HEK293 (cell line): ENCODE data around the gene NR2E3.
A peak's percentile ranks its signal among the peaks of the same experiment; 100 is the strongest.

Experiments used
- CTCF ChIA-PET: fragments of 350-600 bp; formaldehyde crosslinking; extraction: SDS; loops from one replicate; lab custom pipeline; 2021; ENCODE audit warnings: antibody characterized with exemption; lab: Yijun Ruan, JAX
- POLR2A ChIA-PET: fragments of 300-600 bp; formaldehyde crosslinking; extraction: SDS; loops from one replicate; lab custom pipeline; 2020; ENCODE audit warnings: antibody characterized with exemption, inconsistent platforms; lab: Yijun Ruan, JAX
- H3K27ac ChIP-seq: fragments of 200-500 bp; sonication (Bioruptor generic); 2 replicates; pipeline ENCODE4 v1.5.1; 2014; ENCODE audit warnings: low read depth, low read length, control low read depth, inconsistent platforms; ENCODE audit errors: extremely low read depth
- H3K36me3 ChIP-seq, 2 experiments: fragments of 200-500 bp in 1 of 2; sonication (Bioruptor generic) in 1 of 2; 1 replicate in 1 of 2; 2 replicates in 1 of 2; pipeline ENCODE4 v1.5.1; 2014 to 2017; ENCODE audit warnings: inconsistent platforms in 2 of 2, low read length in 2 of 2; ENCODE audit not compliant: control insufficient read depth in 2 of 2, insufficient read depth in 1 of 2
- H3K4me1 ChIP-seq: fragments of 200-500 bp; sonication (Bioruptor generic); 2 replicates; pipeline ENCODE4 v1.5.1; 2014; ENCODE audit warnings: mild to moderate bottlenecking, low read length, inconsistent platforms; ENCODE audit not compliant: control insufficient read depth, insufficient read depth
- H3K4me3 ChIP-seq: 2 replicates; pipeline ENCODE4 v1.5.1; 2011; ENCODE audit warnings: low read depth, mild to moderate bottlenecking, control low read depth, low read length, moderate library complexity
- H3K9me3 ChIP-seq: fragments of 200-500 bp; sonication (Bioruptor generic); 2 replicates; pipeline ENCODE4 v1.5.1; 2014; ENCODE audit warnings: low read depth, low read length, inconsistent platforms; ENCODE audit not compliant: control insufficient read depth, insufficient read depth
- BCL11A ChIP-seq: fragments of 450-650 bp; formaldehyde crosslinking; IDR thresholded peaks from 2 replicates; pipeline ENCODE4 v1.5.1; 2016; ENCODE audit warnings: low read depth, missing biosample characterization, missing genetic modification characterization
- BCL11B ChIP-seq: fragments of 450-650 bp; formaldehyde crosslinking; IDR thresholded peaks from 2 replicates; pipeline ENCODE4 v1.5.1; 2016; ENCODE audit warnings: low read depth, missing biosample characterization, missing genetic modification characterization
- FEZF1 ChIP-seq: fragments of 450-650 bp; formaldehyde crosslinking; IDR thresholded peaks from 2 replicates; pipeline ENCODE4 v1.5.1; 2016; ENCODE audit warnings: missing biosample characterization, missing genetic modification characterization
- IKZF3 ChIP-seq: fragments of 450-650 bp; IDR thresholded peaks from 2 replicates; pipeline ENCODE4 v1.5.0; 2018; ENCODE audit warnings: missing biosample characterization, mild to moderate bottlenecking, missing genetic modification characterization, moderate library complexity
- KLF8 ChIP-seq: fragments of 450-650 bp; formaldehyde crosslinking; IDR thresholded peaks from 2 replicates; pipeline ENCODE4 v1.5.1; 2016; ENCODE audit warnings: missing biosample characterization, missing genetic modification characterization
- OVOL3 ChIP-seq: fragments of 450-650 bp; formaldehyde crosslinking; IDR thresholded peaks from 2 replicates; pipeline ENCODE4 v1.5.1; 2016; ENCODE audit warnings: missing biosample characterization, missing genetic modification characterization
- SETDB1 ChIP-seq: IDR thresholded peaks from one replicate; pipeline ENCODE4 v1.6.1; 2017; ENCODE audit warnings: mild to moderate bottlenecking, low read length, moderate library complexity, mixed read lengths; ENCODE audit not compliant: insufficient read length
- TCF7L2 ChIP-seq: IDR thresholded peaks from 2 replicates; pipeline ENCODE4 v1.6.1; 2011; ENCODE audit warnings: low read depth, mild to moderate bottlenecking, inconsistent platforms, low read length, moderate library complexity, borderline replicate concordance
- TRIM28 ChIP-seq: IDR thresholded peaks from 2 replicates; pipeline ENCODE4 v1.6.1; 2011; ENCODE audit warnings: low read length, control low read depth, borderline replicate concordance
- ZBTB20 ChIP-seq: fragments of 450-650 bp; formaldehyde crosslinking; IDR thresholded peaks from 2 replicates; pipeline ENCODE4 v1.5.1; 2016; ENCODE audit warnings: missing biosample characterization, missing genetic modification characterization
- ZFP37 ChIP-seq: fragments of 450-650 bp; formaldehyde crosslinking; IDR thresholded peaks from 2 replicates; pipeline ENCODE4 v1.5.1; 2016; ENCODE audit warnings: missing biosample characterization, missing genetic modification characterization
- ZIC2 ChIP-seq: fragments of 450-650 bp; formaldehyde crosslinking; IDR thresholded peaks from 2 replicates; pipeline ENCODE4 v1.5.1; 2016; ENCODE audit warnings: missing biosample characterization, missing genetic modification characterization
- ZNF112 ChIP-seq: fragments of 450-650 bp; formaldehyde crosslinking; IDR thresholded peaks from 2 replicates; pipeline ENCODE4 v1.5.0; 2017; ENCODE audit warnings: missing biosample characterization, missing genetic modification characterization
- ZNF133 ChIP-seq: fragments of 450-650 bp; formaldehyde crosslinking; IDR thresholded peaks from 2 replicates; pipeline ENCODE4 v1.5.1; 2016; ENCODE audit warnings: missing biosample characterization, missing genetic modification characterization
- ZNF248 ChIP-seq: fragments of 450-650 bp; formaldehyde crosslinking; IDR thresholded peaks from 2 replicates; pipeline ENCODE4 v1.5.1; 2017; ENCODE audit warnings: missing biosample characterization, missing genetic modification characterization
- ZNF280D ChIP-seq: fragments of 450-650 bp; formaldehyde crosslinking; IDR thresholded peaks from 2 replicates; pipeline ENCODE4 v1.5.1; 2016; ENCODE audit warnings: missing biosample characterization, missing genetic modification characterization
- ZNF391 ChIP-seq: fragments of 450-650 bp; formaldehyde crosslinking; IDR thresholded peaks from 2 replicates; pipeline ENCODE4 v1.5.1; 2016; ENCODE audit warnings: low read depth, missing biosample characterization, missing genetic modification characterization, borderline replicate concordance
- ZNF423 ChIP-seq: fragments of 450-650 bp; formaldehyde crosslinking; IDR thresholded peaks from 2 replicates; pipeline ENCODE4 v1.5.1; 2016; ENCODE audit warnings: missing biosample characterization, missing genetic modification characterization
- ZNF501 ChIP-seq: fragments of 450-650 bp; formaldehyde crosslinking; IDR thresholded peaks from 2 replicates; pipeline ENCODE4 v1.5.1; 2016; ENCODE audit warnings: missing biosample characterization, missing genetic modification characterization
- ZNF513 ChIP-seq: fragments of 450-650 bp; IDR thresholded peaks from 2 replicates; pipeline ENCODE4 v1.5.1; 2018; ENCODE audit warnings: missing biosample characterization, missing genetic modification characterization
- ZNF521 ChIP-seq: fragments of 450-650 bp; formaldehyde crosslinking; IDR thresholded peaks from 2 replicates; pipeline ENCODE4 v1.5.1; 2017; ENCODE audit warnings: missing biosample characterization, mild to moderate bottlenecking, missing genetic modification characterization
- ZNF580 ChIP-seq: fragments of 450-650 bp; formaldehyde crosslinking; IDR thresholded peaks from 2 replicates; pipeline ENCODE4 v1.5.1; 2016; ENCODE audit warnings: missing biosample characterization, missing genetic modification characterization
- ZNF600 ChIP-seq: fragments of 450-650 bp; formaldehyde crosslinking; IDR thresholded peaks from 2 replicates; pipeline ENCODE4 v1.5.1; 2016; ENCODE audit warnings: missing biosample characterization, missing genetic modification characterization
- ZNF610 ChIP-seq: fragments of 450-650 bp; formaldehyde crosslinking; IDR thresholded peaks from 2 replicates; pipeline ENCODE4 v1.5.1; 2016; ENCODE audit warnings: missing biosample characterization, missing genetic modification characterization, borderline replicate concordance
- ZNF624 ChIP-seq: fragments of 450-650 bp; formaldehyde crosslinking; IDR thresholded peaks from 2 replicates; pipeline ENCODE4 v1.5.1; 2017; ENCODE audit warnings: missing biosample characterization, missing genetic modification characterization
- ZNF76 ChIP-seq: fragments of 450-650 bp; formaldehyde crosslinking; IDR thresholded peaks from 2 replicates; pipeline ENCODE4; 2016; ENCODE audit warnings: low read depth, missing biosample characterization, missing genetic modification characterization, borderline replicate concordance
- ZSCAN16 ChIP-seq: fragments of 450-650 bp; formaldehyde crosslinking; IDR thresholded peaks from 2 replicates; pipeline ENCODE4 v1.5.1; 2016; ENCODE audit warnings: missing biosample characterization, missing genetic modification characterization
- ZXDB ChIP-seq: fragments of 450-650 bp; formaldehyde crosslinking; IDR thresholded peaks from 2 replicates; pipeline ENCODE4 v1.5.1; 2016; ENCODE audit warnings: missing biosample characterization, missing genetic modification characterization

NR2E3 gene

GRCh38 chr15:71810256-71811035, at the start of gene NR2E3:
Gene NR2E3 (plus strand): TSS chr15:71810554. CDS start chr15:71810744, 190 bp downstream.
- Histone ChIP-seq H3K36me3 (no peaks in the 10 kb centered on the region), H3K9me3 (no peaks in the 10 kb centered on the region), H3K4me1 (peaks cover 12% of the 10 kb centered on the region), H3K27ac (no peak within 1 kb of the TSS), H3K4me3 (no peak within 1 kb of the TSS)
- ChIA-PET POLR2A (no interaction called here), CTCF (interaction anchor here (0.6 to 1.1 kb wide), 2 partner anchors 9 to 1851 kb away, joined by 3 to 4 read pairs; no protein-coding TSS in a partner anchor)
- no peak for TF ChIP-seq ZNF501
- TF ChIP-seq OVOL3 (tag by site-specific recombination), result no peak
- peak; percentile 54; the same call in 1 of the 2 replicates for TF ChIP-seq ZNF423 (tag by site-specific recombination)
- TF ChIP-seq ZNF133, result no peak
- peak; percentile 67 for TF ChIP-seq ZBTB20 (tag by site-specific recombination)
- peak; percentile 61 for TF ChIP-seq ZNF600 (tag by site-specific recombination)
- no peak for TF ChIP-seq BCL11A (tag by site-specific recombination)
- TF ChIP-seq TRIM28, result peak; percentile 23; the same call in 1 of the 2 replicates
- TF ChIP-seq ZNF391, result no peak
- no peak for TF ChIP-seq ZNF76 (tag by site-specific recombination)
- no peak for TF ChIP-seq ZNF580
- TF ChIP-seq ZIC2, result peak; percentile 94
- TF ChIP-seq ZNF112 (tag by site-specific recombination), result no peak

DNA sequence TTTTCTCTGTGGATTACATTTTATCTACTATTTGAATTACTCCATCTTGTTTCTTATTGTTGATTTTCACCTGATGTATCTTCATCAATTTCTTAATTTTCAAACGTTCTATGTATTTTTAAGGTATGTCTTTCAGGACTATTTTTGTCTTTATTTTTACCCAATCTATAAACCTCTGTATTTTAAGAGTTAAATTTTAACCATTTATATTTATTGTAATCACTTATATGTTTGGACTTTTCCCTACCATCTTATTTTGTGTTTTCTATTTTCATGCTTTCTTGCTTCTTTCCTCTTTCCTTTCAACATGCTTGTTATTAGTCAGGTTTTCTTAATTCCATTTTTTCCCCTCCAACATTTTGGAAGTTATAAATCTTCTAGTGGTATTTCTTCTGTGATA, 49.5 kb upstream of the NR2E3 start:
- POLR2A ChIA-PET, result no interaction called here
- TF ChIP-seq FEZF1, result no peak
- TF ChIP-seq SETDB1, result peak; percentile 86
- no peak for TF ChIP-seq TCF7L2
- peak; percentile 50; the same call in 1 of the 2 replicates for TF ChIP-seq ZNF280D (tag by site-specific recombination)
- TF ChIP-seq ZNF580, result 0 out of 2 replicates have a peak, but pooled peaks have one; percentile 29
- CTCF ChIA-PET, result interaction anchor here (1.0 kb wide), 1 partner anchor 9 kb away, joined by 4 read pairs; no protein-coding TSS in a partner anchor
- peaks cover 0 to 10% of the 10 kb centered on the region in 2 experiments; a peak in 1 of 3 replicates for H3K36me3 ChIP-seq
- H3K4me3 ChIP-seq, result no peak overlapping the region
- peaks cover 4% of the 10 kb centered on the region for H3K9me3 ChIP-seq
- no peak overlapping the region for H3K27ac ChIP-seq
- no peaks in the 10 kb centered on the region for H3K4me1 ChIP-seq

- Histone ChIP-seq H3K9me3 (peaks cover 4% of the 10 kb centered on the region), H3K36me3 (peaks cover 0 to 10% of the 10 kb centered on the region in 2 experiments; a peak in 1 of 3 replicates), H3K4me1 (no peaks in the 10 kb centered on the region), H3K4me3 (no peak overlapping the region), H3K27ac (no peak overlapping the region)
- ChIA-PET POLR2A (no interaction called here), CTCF (interaction anchor here (0.6 to 1.0 kb wide), 2 partner anchors 10 to 1769 kb away, joined by 3 to 4 read pairs; no protein-coding TSS in a partner anchor)
- TF ChIP-seq ZNF391, result no peak
- no peak for TF ChIP-seq ZNF610 (tag by site-specific recombination)
- TF ChIP-seq ZNF521 (tag by site-specific recombination), result no peak
- TF ChIP-seq BCL11B, result no peak
- TF ChIP-seq ZNF248 (tag by site-specific recombination), result no peak
- TF ChIP-seq ZSCAN16, result no peak
- no peak for TF ChIP-seq ZNF513
- TF ChIP-seq ZFP37 (tag by site-specific recombination), result no peak
- no peak for TF ChIP-seq TRIM28
- TF ChIP-seq ZNF624 (tag by site-specific recombination), result no peak
- no peak for TF ChIP-seq KLF8 (tag by site-specific recombination)
- TF ChIP-seq ZXDB (tag by site-specific recombination), result no peak
- no peak for TF ChIP-seq IKZF3
Measured at GRCh38 chr15:71761649-71762048, 48.7 kb upstream of the NR2E3 start.
